Activated CD4-positive, alpha-beta T cell treated with anti-CD3 and anti-CD28 coated beads, Interleukin-2, amount 10 ng/mL, durations not matched to agents 24 days and 14 days (primary cell): ENCODE results near the gene ANO2. TPM values are rescaled to one million over a fixed set of nuclear protein-coding genes. Genes with fewer than 3 reads are reported as not detected.
A peak's percentile ranks its signal among the peaks of the same experiment; 100 is the strongest.

ENCODE experiments used
- DNase-seq: peaks from one replicate; pipeline ENCODE4 v3.0.0; 2022
- H3K27ac Mint-ChIP-seq: one replicate; pipeline ENCODE4 v1.8.0; 2022; ENCODE audit warnings: mild to moderate bottlenecking, mixed read lengths
- H3K27me3 Mint-ChIP-seq: one replicate; pipeline ENCODE4 v1.8.0; 2022; ENCODE audit warnings: mixed read lengths
- H3K36me3 Mint-ChIP-seq: one replicate; pipeline ENCODE4 v1.8.0; 2022; ENCODE audit warnings: low read depth, mild to moderate bottlenecking, mixed read lengths
- H3K4me1 Mint-ChIP-seq: one replicate; pipeline ENCODE4 v1.8.0; 2021; ENCODE audit warnings: mixed read lengths
- H3K4me3 Mint-ChIP-seq: one replicate; pipeline ENCODE4 v1.8.0; 2022; ENCODE audit warnings: mild to moderate bottlenecking, moderate library complexity, mixed read lengths
- H3K9me3 Mint-ChIP-seq: one replicate; pipeline ENCODE4 v1.8.0; 2021; ENCODE audit warnings: mixed read lengths
- intact Hi-C: fragments of 100-400 bp; cut with micrococcal nuclease; formaldehyde crosslinking; loops from one replicate; pipeline ENCODE4 v1.15.1; 2023
- total RNA-seq: library from RNA; stranded (reverse); gene quantifications from 2 replicates; pipeline ENCODE4 v1.2.3, GENCODE V29; 2022

Gene ANO2
- total RNA-seq, 1 donor from 2014 or later: not detected

DNA sequence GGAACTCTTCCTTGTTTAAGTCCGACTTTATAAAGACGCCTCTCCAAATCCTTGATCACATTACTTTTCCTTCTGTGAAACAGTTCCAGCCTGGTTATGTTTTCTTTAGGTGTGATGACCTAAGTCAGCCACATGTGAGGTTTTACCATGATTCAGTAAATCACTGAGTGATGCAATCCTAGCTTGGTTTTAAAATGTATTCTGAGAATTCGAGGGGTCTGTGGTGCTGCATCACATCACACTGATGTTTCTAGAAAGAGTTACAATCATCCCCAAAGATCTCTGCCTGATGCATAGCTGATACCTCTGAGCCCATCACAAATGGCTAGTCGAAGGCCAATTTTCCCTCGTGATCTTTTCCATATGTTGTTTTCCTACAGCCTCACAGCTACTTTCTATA is 152.7 kb downstream of the ANO2 start:
- Mint-ChIP-seq H3K36me3 (no peaks in the 10 kb centered on the region), H3K4me1 (no peaks in the 10 kb centered on the region), H3K9me3 (no peaks in the 10 kb centered on the region), H3K27me3 (no peaks in the 10 kb centered on the region), H3K27ac (no peak overlapping the region), H3K4me3 (no peak overlapping the region)
- intact Hi-C loops: no loop called here
- no peak for DNase-seq

DNA sequence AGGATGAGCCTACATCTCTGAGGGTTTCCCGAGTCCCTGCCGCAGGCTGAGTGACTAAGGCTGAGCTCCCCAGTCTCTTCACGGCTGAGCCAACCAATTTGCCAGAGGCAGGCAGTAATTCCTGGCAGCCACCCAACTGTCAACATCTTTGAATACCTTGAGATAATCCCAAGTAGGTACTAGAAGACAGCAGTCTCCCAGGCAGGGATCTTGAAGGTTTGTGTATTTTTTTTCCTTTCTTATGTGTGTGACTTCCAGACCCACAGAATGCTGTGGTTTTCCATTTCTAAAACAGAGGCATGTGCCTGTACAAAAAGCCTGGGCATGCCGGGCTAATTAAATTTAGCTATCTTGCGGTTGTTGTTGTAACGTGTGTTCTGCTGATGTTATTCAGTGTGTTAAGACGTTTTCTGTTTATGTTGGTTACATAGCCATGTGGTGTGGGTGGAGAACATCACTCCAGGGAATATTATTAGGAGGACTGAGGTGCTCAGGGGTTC is 155.5 kb downstream of the ANO2 start:
- DNase-seq: no peak
- Mint-ChIP-seq H3K36me3 (no peaks in the 10 kb centered on the region), H3K9me3 (no peaks in the 10 kb centered on the region), H3K4me1 (no peaks in the 10 kb centered on the region), H3K27ac (no peak overlapping the region), H3K27me3 (no peaks in the 10 kb centered on the region), H3K4me3 (no peak overlapping the region)
- intact Hi-C loops: no loop called here

DNA sequence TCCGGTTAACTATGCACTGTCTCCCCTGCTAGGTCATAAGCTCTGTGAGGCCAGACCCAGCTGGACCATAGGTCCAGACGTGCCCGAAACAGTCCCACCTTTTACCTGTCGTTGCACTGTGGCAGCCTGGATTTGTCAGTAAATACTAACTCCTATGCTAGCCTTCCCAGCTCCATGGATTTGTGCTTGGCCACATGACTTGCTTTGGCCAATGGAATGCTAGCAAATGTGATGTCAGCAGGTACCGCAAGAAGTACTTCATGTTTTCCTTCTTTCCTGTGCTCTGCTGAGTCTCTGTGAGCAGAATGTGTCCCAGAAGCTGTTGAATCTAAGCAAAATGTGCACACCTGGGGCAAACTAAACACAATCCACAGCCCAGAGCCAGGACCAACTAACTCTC is 157.2 kb downstream of the ANO2 start:
- Mint-ChIP-seq H3K4me1 (no peaks in the 10 kb centered on the region), H3K36me3 (no peaks in the 10 kb centered on the region), H3K4me3 (no peak overlapping the region), H3K27me3 (no peaks in the 10 kb centered on the region), H3K27ac (no peak overlapping the region), H3K9me3 (no peaks in the 10 kb centered on the region)
- DNase-seq: no peak
- intact Hi-C loops: no loop called here

DNA sequence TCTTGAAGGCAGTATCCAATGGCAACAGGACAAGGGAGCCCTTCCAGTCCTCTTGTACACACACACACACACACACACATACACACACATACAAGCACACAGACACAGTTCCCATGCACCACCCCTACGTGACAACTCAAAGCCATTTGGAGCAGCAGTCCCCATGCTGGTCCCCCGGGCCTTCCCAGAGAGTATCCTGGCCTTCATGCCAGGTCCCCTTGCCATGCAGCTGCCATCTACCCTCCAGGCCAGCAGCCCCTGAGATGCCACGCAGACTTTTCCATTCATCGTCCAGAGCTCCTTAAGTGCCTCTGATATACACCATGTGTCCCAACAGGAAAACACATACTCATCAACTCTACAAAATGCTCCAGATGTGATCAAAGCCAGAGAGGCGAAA is 159.5 kb downstream of the ANO2 start:
- H3K4me1 Mint-ChIP-seq: no peaks in the 10 kb centered on the region

DNA sequence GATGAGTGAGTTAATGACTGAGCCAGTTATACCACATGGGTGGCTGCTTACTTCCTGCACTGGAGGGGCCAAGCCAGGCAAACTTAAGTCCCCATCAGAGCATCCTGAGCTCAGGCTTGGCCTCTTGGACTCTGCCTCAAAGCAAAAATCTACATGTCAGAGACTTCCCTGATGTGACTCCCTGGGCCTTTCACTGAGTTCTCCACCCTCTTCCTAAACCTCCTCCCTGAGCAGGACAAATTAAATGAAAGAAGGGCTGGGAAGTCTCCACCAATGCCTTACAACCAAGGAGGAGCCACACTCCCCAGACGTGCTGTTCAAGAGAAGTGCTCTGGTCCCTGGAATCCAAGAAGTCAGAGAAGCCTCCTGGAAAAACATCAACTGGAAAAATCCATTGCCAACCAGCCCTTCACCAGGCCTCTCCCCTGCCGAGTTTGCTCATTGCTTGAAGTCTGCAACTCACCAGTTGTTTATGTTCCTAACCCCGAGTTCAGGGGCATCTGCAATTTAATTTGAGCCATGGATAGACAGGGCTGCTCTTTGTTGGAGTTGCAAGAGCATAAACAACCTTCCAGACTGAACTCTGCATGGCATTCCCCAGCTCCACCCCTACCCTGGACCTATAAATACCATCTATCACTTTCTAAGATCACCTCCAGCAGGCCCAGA is 160.5 kb downstream of the ANO2 start:
- no peak for DNase-seq
- Mint-ChIP-seq H3K36me3 (no peaks in the 10 kb centered on the region), H3K27ac (no peak overlapping the region), H3K27me3 (no peaks in the 10 kb centered on the region), H3K4me1 (no peaks in the 10 kb centered on the region), H3K4me3 (no peak overlapping the region), H3K9me3 (no peaks in the 10 kb centered on the region)
- intact Hi-C loops: no loop called here

More for the DNA sequence above, 159.5 kb downstream of the ANO2 start:
- intact Hi-C loops: no loop called here
- H3K4me3 Mint-ChIP-seq: no peak overlapping the region
- H3K27ac Mint-ChIP-seq: no peak overlapping the region
- no peaks in the 10 kb centered on the region for H3K9me3 Mint-ChIP-seq
- no peak for DNase-seq
- no peaks in the 10 kb centered on the region for H3K27me3 Mint-ChIP-seq
- no peaks in the 10 kb centered on the region for H3K36me3 Mint-ChIP-seq

DNA sequence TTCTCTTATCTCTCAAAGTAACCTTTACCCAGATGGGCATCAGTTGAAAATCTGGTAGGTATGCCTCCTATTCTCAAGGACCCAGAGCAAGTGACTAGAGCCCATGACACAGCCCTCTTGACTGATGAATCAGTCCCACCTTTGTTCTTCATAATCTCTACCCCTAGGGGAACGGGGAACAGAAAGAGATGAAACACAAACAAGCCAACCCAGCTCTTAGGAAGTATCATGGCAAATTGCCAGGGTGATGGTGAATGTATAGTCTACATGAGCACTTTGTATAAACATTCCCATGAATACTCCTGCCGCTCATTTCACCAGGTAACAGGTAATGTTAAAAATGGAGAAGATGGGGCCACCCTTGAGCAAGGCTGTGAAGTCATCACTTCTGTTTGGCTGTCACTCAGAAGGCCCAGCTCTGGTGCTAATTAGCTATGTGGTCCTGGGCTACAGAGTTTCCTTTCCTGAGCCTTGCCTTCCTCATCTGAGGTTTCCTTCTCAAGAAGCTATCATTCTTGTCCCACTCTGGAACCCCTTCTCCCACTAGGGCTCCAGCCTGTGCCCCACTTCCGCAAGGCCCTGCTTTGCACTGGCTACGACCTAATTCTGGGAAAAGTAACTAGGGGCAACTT is 161.7 kb downstream of the ANO2 start:
- H3K4me3 Mint-ChIP-seq: no peak overlapping the region
- DNase-seq: no peak
- intact Hi-C loops: no loop called here
- H3K36me3 Mint-ChIP-seq: no peaks in the 10 kb centered on the region
- no peaks in the 10 kb centered on the region for H3K9me3 Mint-ChIP-seq
- H3K27ac Mint-ChIP-seq: no peak overlapping the region
- peaks cover 5% of the 10 kb centered on the region for H3K27me3 Mint-ChIP-seq
- H3K4me1 Mint-ChIP-seq: no peaks in the 10 kb centered on the region

DNA sequence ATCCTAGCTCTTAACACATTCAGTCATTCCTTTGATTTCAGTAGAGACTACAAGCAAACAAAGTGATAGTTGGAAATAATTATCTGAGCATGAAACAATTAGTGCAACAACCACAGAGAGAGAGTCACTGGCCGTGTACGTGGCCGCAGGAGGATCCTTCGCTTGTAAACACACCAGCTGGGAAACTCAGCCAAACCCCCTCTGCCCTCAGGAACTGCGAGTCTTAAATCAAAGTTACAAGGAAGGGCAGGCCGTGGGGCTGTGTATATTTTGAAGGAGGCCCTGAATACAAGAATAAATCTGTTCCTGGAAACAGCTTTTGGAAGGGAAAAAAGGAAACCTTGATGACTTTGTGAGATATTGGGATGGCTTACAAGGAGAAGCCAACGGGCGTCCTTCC is 164.5 kb downstream of the ANO2 start:
- no peak for DNase-seq
- Mint-ChIP-seq H3K27me3 (peaks cover 6% of the 10 kb centered on the region), H3K4me3 (no peak overlapping the region), H3K36me3 (no peaks in the 10 kb centered on the region), H3K9me3 (no peaks in the 10 kb centered on the region), H3K27ac (no peak overlapping the region), H3K4me1 (no peaks in the 10 kb centered on the region)
- intact Hi-C loops: no loop called here

DNA sequence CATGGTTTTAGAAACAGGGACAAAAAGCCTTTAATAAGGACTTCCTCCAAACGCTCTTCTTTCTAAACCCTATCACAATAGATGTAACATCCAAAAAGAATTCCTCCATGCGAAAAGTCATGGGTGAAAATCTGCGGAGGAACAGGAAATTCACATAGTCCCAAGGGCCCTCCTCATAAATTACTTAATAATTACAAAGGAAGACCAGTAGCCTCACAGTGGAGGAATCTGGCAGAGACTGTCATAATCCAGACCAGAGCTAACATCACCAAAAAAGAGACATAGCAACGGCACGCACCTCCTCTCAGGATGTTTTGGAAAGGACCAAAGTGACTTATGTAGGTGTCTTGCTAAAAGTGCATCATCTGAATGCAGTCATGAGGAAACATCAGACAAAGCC is 165.7 kb downstream of the ANO2 start:
- Mint-ChIP-seq H3K4me3 (no peak overlapping the region), H3K9me3 (no peaks in the 10 kb centered on the region), H3K4me1 (no peaks in the 10 kb centered on the region), H3K27ac (no peak overlapping the region), H3K36me3 (no peaks in the 10 kb centered on the region), H3K27me3 (peaks cover 6% of the 10 kb centered on the region)
- no peak for DNase-seq
- intact Hi-C loops: no loop called here

DNA sequence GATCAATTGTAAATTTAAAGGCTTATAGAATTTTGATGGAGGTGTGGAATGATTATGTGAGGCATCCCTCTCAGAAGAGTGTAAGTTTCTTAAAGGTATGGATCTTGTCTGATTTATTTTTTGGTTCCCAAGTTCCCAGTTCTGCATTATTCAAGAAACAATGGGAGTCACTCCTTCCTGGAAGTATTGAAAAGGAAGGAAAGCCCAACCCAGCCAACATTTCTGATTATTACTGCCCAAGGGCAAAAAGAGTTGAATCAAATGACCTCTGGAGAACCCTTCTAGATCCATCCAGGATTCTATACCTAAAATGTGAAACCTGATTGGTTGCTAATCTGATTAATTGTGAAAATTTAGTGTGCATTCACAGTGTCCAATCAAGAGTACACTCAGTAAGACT is 166.2 kb downstream of the ANO2 start:
- no peak overlapping the region for H3K4me3 Mint-ChIP-seq
- intact Hi-C loops: no loop called here
- no peaks in the 10 kb centered on the region for H3K9me3 Mint-ChIP-seq
- H3K27me3 Mint-ChIP-seq: peaks cover 7% of the 10 kb centered on the region
- no peak overlapping the region for H3K27ac Mint-ChIP-seq
- DNase-seq: no peak
- no peaks in the 10 kb centered on the region for H3K36me3 Mint-ChIP-seq
- no peaks in the 10 kb centered on the region for H3K4me1 Mint-ChIP-seq

DNA sequence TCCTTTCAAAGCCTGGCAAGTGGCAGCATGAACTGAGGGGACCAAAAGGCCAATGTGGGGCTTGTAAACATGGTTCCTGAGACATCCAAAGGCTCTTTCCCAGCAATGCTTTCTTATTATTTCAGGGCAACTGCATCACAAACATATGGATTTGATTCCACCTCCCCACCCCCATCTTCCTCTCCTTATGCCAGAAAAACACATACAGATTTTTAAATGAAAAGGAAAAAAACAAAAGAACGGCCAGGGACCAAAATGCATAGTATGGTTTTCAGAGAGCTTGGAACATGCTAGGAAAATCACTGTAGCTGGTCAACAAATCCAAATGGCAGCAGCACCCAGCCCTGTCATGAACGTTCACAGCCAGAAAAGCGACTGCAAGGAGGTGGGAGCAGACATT is 167.6 kb downstream of the ANO2 start:
- intact Hi-C loops: no loop called here

DNA sequence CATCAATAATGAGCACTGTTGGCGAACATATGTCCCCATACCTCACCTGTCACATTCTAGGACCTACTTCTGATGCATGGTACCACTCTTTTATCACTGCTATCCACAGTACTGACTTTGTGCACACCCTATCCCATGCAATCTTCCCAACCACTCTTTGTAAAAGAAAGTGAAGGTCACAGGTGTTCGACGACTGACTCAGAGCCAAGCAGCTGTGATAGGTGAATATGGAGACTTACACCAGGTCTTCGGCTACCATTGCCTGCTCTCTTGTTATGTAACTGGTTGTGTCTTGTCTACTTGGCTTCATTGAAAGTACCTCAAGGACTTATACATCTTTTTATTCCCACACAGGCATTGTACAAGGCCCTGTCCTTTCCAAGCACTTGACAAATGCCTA is 169.0 kb downstream of the ANO2 start:
- H3K27me3 Mint-ChIP-seq: peaks cover 8% of the 10 kb centered on the region
- no peak for DNase-seq
- H3K36me3 Mint-ChIP-seq: no peaks in the 10 kb centered on the region
- no peaks in the 10 kb centered on the region for H3K9me3 Mint-ChIP-seq
- no peaks in the 10 kb centered on the region for H3K4me1 Mint-ChIP-seq
- no peak overlapping the region for H3K4me3 Mint-ChIP-seq
- no peak overlapping the region for H3K27ac Mint-ChIP-seq
- intact Hi-C loops: no loop called here

More for the DNA sequence above, 167.6 kb downstream of the ANO2 start:
- Mint-ChIP-seq H3K27ac (no peak overlapping the region), H3K9me3 (no peaks in the 10 kb centered on the region), H3K4me3 (no peak overlapping the region), H3K4me1 (no peaks in the 10 kb centered on the region), H3K36me3 (no peaks in the 10 kb centered on the region), H3K27me3 (peaks cover 8% of the 10 kb centered on the region)
- DNase-seq: peak; percentile 32

DNA sequence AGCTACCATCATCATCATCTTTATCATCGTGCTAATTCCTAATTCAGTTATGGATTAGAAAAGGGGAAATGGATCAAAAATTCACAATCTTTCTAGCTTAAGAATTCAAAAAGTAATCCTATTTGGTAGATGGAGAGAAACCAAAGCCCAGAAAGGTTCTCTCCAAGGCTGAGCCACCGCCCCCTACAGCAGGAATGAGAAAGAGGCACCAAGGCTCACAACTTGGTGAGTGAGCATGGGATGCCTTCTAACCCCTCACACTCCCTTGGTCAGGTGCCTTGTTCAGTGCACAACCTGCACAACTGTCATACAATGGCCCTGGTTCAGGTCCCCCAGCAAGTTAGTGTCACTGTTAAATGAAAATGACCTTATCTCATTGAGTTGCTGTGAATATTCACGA is 171.5 kb downstream of the ANO2 start:
- H3K4me3 Mint-ChIP-seq: no peak overlapping the region
- peak; percentile 40 for DNase-seq
- peaks cover 4% of the 10 kb centered on the region for H3K27me3 Mint-ChIP-seq
- H3K9me3 Mint-ChIP-seq: no peaks in the 10 kb centered on the region
- no peaks in the 10 kb centered on the region for H3K36me3 Mint-ChIP-seq
- H3K4me1 Mint-ChIP-seq: no peaks in the 10 kb centered on the region
- H3K27ac Mint-ChIP-seq: no peak overlapping the region
- intact Hi-C loops: no loop called here

DNA sequence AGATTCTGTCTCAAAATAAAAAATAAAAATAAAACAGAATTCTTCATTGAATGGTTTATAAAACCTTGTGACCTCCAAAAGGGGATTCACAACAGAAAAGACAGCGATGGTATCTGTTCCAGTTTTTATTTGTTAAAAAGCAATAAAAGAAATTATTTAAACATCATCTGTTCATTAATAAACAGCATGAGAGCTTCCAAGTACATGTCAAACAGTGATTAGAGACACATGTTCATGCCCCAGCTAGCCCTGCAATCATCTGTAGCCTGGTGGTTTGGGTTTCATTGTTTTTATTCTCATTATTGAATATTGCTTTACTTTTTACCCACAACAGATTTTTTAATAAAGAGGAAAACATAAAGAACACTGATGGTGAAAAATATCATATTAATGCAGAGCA is 173.3 kb downstream of the ANO2 start:
- H3K36me3 Mint-ChIP-seq: no peaks in the 10 kb centered on the region
- no peaks in the 10 kb centered on the region for H3K4me1 Mint-ChIP-seq
- no peak overlapping the region for H3K27ac Mint-ChIP-seq
- intact Hi-C loops: no loop called here
- DNase-seq: no peak
- H3K4me3 Mint-ChIP-seq: no peak overlapping the region
- H3K9me3 Mint-ChIP-seq: no peaks in the 10 kb centered on the region
- peaks cover 1% of the 10 kb centered on the region for H3K27me3 Mint-ChIP-seq

DNA sequence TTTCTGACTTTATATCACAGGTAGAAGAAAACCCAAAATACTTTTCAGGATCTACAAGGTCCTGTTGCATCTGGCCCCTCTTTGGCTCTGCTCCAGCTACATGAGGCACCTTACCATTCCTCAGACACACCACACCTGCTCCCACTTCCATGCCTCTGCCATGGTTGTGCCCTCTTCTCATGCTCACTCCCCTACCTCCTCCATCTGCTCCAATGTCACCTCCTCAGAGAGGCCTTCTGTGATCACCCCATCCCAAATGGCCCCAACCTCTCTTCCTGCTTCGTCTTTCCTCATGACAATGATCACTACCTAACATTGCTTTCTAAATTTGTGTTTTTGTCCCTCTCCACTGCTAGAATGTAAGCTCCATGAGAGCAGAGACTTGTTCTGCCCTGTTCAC is 174.3 kb downstream of the ANO2 start:
- DNase-seq: peak; percentile 16
- intact Hi-C loops: no loop called here
- Mint-ChIP-seq H3K4me3 (no peak overlapping the region), H3K27ac (no peak overlapping the region), H3K36me3 (no peaks in the 10 kb centered on the region), H3K27me3 (peaks cover 1% of the 10 kb centered on the region), H3K4me1 (no peaks in the 10 kb centered on the region), H3K9me3 (no peaks in the 10 kb centered on the region)
